Keratinocyte (primary cell): ENCODE data around the gene DNPH1. TPM values are rescaled to one million over a fixed set of nuclear protein-coding genes. Genes with fewer than 3 reads are reported as not detected.

Experiments used
- DNase-seq: peaks from one replicate; pipeline ENCODE4 v3.0.0-alpha.2; 2011; ENCODE audit warnings: low read depth, missing footprints, low spot score
- FAIRE-seq: peaks from 2 replicates; lab custom pipeline; 2011; peaks lifted over from hg19 to GRCh38; lab: Jason Lieb, UNC
- H2AFZ ChIP-seq: 2 replicates; pipeline ENCODE4 v1.6.0; 2012; ENCODE audit warnings: low read length, control low read depth, inconsistent platforms; ENCODE audit not compliant: control insufficient read depth
- H3K27ac ChIP-seq: 2 replicates; pipeline ENCODE4 v1.5.1; 2011; ENCODE audit warnings: low read length; ENCODE audit not compliant: control insufficient read depth, insufficient read depth
- H3K27me3 ChIP-seq: 3 replicates; pipeline ENCODE4 v1.6.0; 2011; ENCODE audit warnings: low read length; ENCODE audit not compliant: control insufficient read depth, insufficient read depth; ENCODE audit errors: extremely low read depth
- H3K36me3 ChIP-seq, 2 experiments: 2 replicates in 1 of 2; 3 replicates in 1 of 2; pipeline ENCODE4 v1.5.1; 2011; ENCODE audit warnings: low read length in 2 of 2, mild to moderate bottlenecking in 1 of 2; ENCODE audit not compliant: control insufficient read depth in 2 of 2, insufficient read depth in 2 of 2; ENCODE audit errors: extremely low read depth in 1 of 2
- H3K4me1 ChIP-seq: 3 replicates; pipeline ENCODE4 v1.5.1; 2011; ENCODE audit warnings: low read length; ENCODE audit not compliant: control insufficient read depth, insufficient read depth; ENCODE audit errors: extremely low read depth
- H3K4me2 ChIP-seq: 3 replicates; pipeline ENCODE4 v1.6.0; 2011; ENCODE audit warnings: low read depth, low read length; ENCODE audit not compliant: control insufficient read depth, insufficient read depth; ENCODE audit errors: extremely low read depth
- H3K4me3 ChIP-seq, 3 experiments: fragments of 200-600 bp in 1 of 3; sonication (generic) in 1 of 3; 2 replicates in 2 of 3; 3 replicates in 1 of 3; pipeline ENCODE4 v1.5.1; 2011 to 2016; ENCODE audit warnings: low read length in 3 of 3, mild to moderate bottlenecking in 3 of 3, control low read depth in 2 of 3, inconsistent platforms in 1 of 3, low read depth in 1 of 3, mixed read lengths in 1 of 3, mixed run types in 1 of 3, moderate library complexity in 1 of 3; ENCODE audit not compliant: control insufficient read depth in 2 of 3, insufficient read depth in 2 of 3; ENCODE audit errors: extremely low read depth in 1 of 3
- H3K79me2 ChIP-seq: 2 replicates; pipeline ENCODE4 v1.6.0; 2012; ENCODE audit warnings: low read length; ENCODE audit not compliant: control insufficient read depth, insufficient read depth
- H3K9ac ChIP-seq: 3 replicates; pipeline ENCODE4 v1.6.0; 2011; ENCODE audit warnings: low read length; ENCODE audit not compliant: control insufficient read depth, insufficient read depth; ENCODE audit errors: extremely low read depth
- H3K9me1 ChIP-seq: 3 replicates; pipeline ENCODE4 v1.6.0; 2011; ENCODE audit warnings: low read length; ENCODE audit not compliant: control insufficient read depth, insufficient read depth; ENCODE audit errors: extremely low read depth
- H3K9me3 ChIP-seq: 2 replicates; pipeline ENCODE4 v1.5.1; 2012; ENCODE audit warnings: low read depth, low read length; ENCODE audit not compliant: control insufficient read depth
- H4K20me1 ChIP-seq: 3 replicates; pipeline ENCODE4 v1.6.0; 2011; ENCODE audit warnings: low read length; ENCODE audit not compliant: control insufficient read depth, insufficient read depth; ENCODE audit errors: extremely low read depth
- EZH2 ChIP-seq: IDR thresholded peaks from one replicate; pipeline ENCODE4 v1.6.1; 2012; ENCODE audit warnings: inconsistent platforms, mild to moderate bottlenecking, low read length, moderate library complexity
- dilution Hi-C: fragments of 300-500 bp; cut with MboI; formaldehyde crosslinking; loops from one replicate; pipeline ENCODE4 v1.7.0; 2020; ENCODE audit warnings: low sequenced_read_pairs; ENCODE audit not compliant: extremely low pct_ligation_motif_present
- polyA plus RNA-seq, 5 experiments: library from polyadenylated mRNA; depleted of rRNA in 3 of 5; stranded (reverse) in 3 of 5; stranded (forward) in 1 of 5; unstranded in 1 of 5; fragments of >200 nt; gene quantifications; 1 replicate in 1 of 5; 2 replicates in 3 of 5; 3 replicates in 1 of 5; pipeline versions ENCODE4 v1.2.1 to v1.2.3, GENCODE V29; 2011 to 2012; ENCODE audit warnings: missing spikeins in 2 of 5, low read depth in 1 of 5, low replicate concordance in 1 of 5
- TF ChIP-seq, protein P1 (sequence below), 3 experiments: IDR thresholded peaks in 1 of 3; conservative IDR thresholded peaks in 1 of 3; optimal IDR thresholded peaks in 1 of 3; 2 replicates in 2 of 3; 3 replicates in 1 of 3; pipeline versions ENCODE3 to v1.5.1; 2011; ENCODE audit warnings: low read length in 3 of 3, mild to moderate bottlenecking in 3 of 3, moderate library complexity in 2 of 3, control low read depth in 1 of 3, inconsistent platforms in 1 of 3; ENCODE audit not compliant: insufficient read depth in 2 of 3; ENCODE audit errors: extremely low read depth in 1 of 3

Gene DNPH1
- polyA plus RNA-seq, 1 donor (not counting 4 experiments of a cell fraction or from before 2014, with no cell fraction given), result 73.9 TPM

DNA sequence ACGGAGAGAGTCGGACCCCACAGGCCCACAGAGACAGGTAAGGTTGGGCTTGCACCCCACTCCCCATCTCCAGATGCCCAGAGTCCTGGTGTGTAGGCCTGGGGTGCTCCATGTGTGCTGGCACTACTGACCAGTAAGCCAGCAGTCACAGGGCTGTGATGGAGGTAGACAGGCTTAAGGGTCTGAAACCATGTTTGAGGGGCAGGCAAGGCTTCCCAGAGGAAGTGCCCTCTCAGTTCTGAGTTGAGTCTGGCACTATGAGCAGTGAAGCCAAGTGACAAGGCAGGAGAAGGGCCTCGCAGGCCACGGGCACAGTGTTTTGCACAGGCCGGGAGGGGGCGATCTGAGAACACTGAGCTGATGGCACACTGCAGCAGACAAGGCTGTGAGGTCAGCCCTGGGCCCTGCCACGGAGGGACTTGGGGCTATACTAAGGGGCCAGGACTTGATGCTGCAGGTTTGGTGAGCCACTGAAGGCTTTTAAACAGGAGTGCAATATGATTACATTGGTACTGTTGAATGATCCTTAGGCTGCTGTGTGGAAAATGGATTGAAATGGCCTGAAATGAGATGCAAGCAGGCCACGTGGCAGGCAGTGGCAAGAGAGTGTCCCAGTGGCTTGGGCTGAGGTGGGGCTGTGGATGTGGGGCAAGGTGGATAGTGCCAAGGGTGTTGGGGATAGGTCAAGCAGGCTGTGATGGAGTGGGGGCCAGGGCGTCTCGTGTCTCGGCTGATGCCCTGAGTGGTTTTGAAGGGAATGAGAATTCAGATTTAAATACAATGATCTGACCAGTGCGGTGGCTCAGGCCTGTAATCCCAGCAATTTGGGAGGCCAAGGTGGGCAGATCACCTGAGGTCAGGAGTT is 34.3 kb upstream of the DNPH1 start:
- dilution Hi-C loops, result no loop called here
- TF ChIP-seq, protein P1, sequence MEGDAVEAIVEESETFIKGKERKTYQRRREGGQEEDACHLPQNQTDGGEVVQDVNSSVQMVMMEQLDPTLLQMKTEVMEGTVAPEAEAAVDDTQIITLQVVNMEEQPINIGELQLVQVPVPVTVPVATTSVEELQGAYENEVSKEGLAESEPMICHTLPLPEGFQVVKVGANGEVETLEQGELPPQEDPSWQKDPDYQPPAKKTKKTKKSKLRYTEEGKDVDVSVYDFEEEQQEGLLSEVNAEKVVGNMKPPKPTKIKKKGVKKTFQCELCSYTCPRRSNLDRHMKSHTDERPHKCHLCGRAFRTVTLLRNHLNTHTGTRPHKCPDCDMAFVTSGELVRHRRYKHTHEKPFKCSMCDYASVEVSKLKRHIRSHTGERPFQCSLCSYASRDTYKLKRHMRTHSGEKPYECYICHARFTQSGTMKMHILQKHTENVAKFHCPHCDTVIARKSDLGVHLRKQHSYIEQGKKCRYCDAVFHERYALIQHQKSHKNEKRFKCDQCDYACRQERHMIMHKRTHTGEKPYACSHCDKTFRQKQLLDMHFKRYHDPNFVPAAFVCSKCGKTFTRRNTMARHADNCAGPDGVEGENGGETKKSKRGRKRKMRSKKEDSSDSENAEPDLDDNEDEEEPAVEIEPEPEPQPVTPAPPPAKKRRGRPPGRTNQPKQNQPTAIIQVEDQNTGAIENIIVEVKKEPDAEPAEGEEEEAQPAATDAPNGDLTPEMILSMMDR (optimal IDR thresholded peaks at IDR 0.05 in 1 of 3, IDR thresholded peaks at IDR 0.05 in 1 of 3, conservative IDR thresholded peaks at IDR 0.05 in 1 of 3; ENCODE audit: extremely low read depth in 1 of 3, insufficient read depth in 2 of 3, low read length in 3 of 3), result peak; percentile 93 to 100 (median 95)
- no peak for TF ChIP-seq EZH2
- H3K79me2 ChIP-seq, result no peaks in the 10 kb centered on the region
- no peak for DNase-seq
- no peaks in the 10 kb centered on the region for H3K9me3 ChIP-seq
- no peak overlapping the region for H3K4me3 ChIP-seq
- H4K20me1 ChIP-seq, result no peaks in the 10 kb centered on the region
- H3K4me2 ChIP-seq, result no peak overlapping the region
- no peaks in the 10 kb centered on the region for H3K36me3 ChIP-seq
- H2AFZ ChIP-seq, result no peak overlapping the region
- H3K27me3 ChIP-seq, result peaks cover 9% of the 10 kb centered on the region
- no peak overlapping the region for H3K9ac ChIP-seq
- no peaks in the 10 kb centered on the region for H3K9me1 ChIP-seq
- H3K4me1 ChIP-seq, result no peaks in the 10 kb centered on the region
- no peak overlapping the region for H3K27ac ChIP-seq
- no peak for FAIRE-seq

DNA sequence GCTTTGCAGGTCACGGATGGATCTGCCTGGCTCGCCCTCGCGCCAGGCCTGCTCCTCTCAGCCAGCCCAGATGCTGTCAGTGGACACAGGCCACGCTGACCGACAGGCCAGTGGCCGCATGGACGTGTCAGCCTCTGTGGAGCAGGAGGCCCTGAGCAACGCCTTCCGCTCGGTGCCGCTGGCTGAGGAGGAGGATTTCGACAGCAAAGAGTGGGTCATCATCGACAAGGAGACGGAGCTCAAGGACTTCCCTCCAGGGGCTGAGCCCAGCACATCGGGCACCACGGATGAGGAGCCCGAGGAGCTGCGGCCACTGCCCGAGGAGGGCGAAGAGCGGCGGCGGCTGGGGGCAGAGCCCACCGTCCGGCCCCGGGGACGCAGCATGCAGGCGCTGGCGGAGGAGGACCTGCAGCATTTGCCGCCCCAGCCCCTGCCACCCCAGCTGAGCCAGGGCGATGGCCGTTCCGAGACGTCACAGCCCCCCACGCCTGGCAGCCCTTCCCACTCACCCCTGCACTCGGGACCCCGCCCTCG is 33.6 kb upstream of the DNPH1 start:
- Histone ChIP-seq H3K4me1 (no peaks in the 10 kb centered on the region), H3K27ac (no peak overlapping the region), H4K20me1 (no peaks in the 10 kb centered on the region), H3K9me1 (no peaks in the 10 kb centered on the region), H3K36me3 (no peaks in the 10 kb centered on the region), H3K79me2 (no peaks in the 10 kb centered on the region), H3K4me3 (no peak overlapping the region), H2AFZ (no peak overlapping the region), H3K9me3 (no peaks in the 10 kb centered on the region), H3K27me3 (peaks cover 3% of the 10 kb centered on the region), H3K9ac (no peak overlapping the region), H3K4me2 (no peak overlapping the region)
- no peak for TF ChIP-seq EZH2
- TF ChIP-seq, protein P1 (optimal IDR thresholded peaks at IDR 0.05 in 1 of 3, IDR thresholded peaks at IDR 0.05 in 1 of 3, conservative IDR thresholded peaks at IDR 0.05 in 1 of 3; ENCODE audit: extremely low read depth in 1 of 3, insufficient read depth in 2 of 3, low read length in 3 of 3), result no peak
- DNase-seq (no peak), FAIRE-seq (no peak)
- dilution Hi-C loops, result no loop called here
